Measurements from ENCODE around the gene RB1.
"Not testable (repeated sequence)": the region's sequence is repeated elsewhere in the genome, so short reads cannot be mapped to it uniquely, and the experiment has no call there.

RB1 gene

GRCh38 chr13:48355524-48355923, 52.0 kb downstream of the RB1 start:
- DNase-seq = not testable (repeated sequence)

- no peak for DNase-seq
These were observed 53.2 kb downstream of the RB1 start for GRCh38 chr13:48356750-48357149.

GRCh38 chr13:48369988-48370387, 66.4 kb downstream of the RB1 start:
- DNase-seq = no peak

GRCh38 chr13:48370815-48371214, 67.3 kb downstream of the RB1 start:
- DNase-seq = no peak

- DNase-seq = no peak
These were observed 74.3 kb downstream of the RB1 start for GRCh38 chr13:48377857-48378256.

- DNase-seq = no peak
These were observed 77.0 kb downstream of the RB1 start for GRCh38 chr13:48380581-48380980.

- no peak for DNase-seq
These were observed 79.8 kb downstream of the RB1 start for GRCh38 chr13:48383384-48383783.

- no peak for DNase-seq
These were observed 83.3 kb downstream of the RB1 start for GRCh38 chr13:48386816-48387215.

GRCh38 chr13:48391257-48391656, 87.7 kb downstream of the RB1 start:
- no peak for DNase-seq

- no peak for DNase-seq
These were observed 89.6 kb downstream of the RB1 start for GRCh38 chr13:48393030-48393697.

GRCh38 chr13:48393698-48394085, 90.1 kb downstream of the RB1 start:
- no peak for DNase-seq

- DNase-seq = no peak
These were observed 94.2 kb downstream of the RB1 start for GRCh38 chr13:48397744-48398143.

GRCh38 chr13:48398450-48399095, 95.0 kb downstream of the RB1 start:
- DNase-seq = no peak

- DNase-seq = no peak
These were observed 96.6 kb downstream of the RB1 start for GRCh38 chr13:48400090-48400694.

GRCh38 chr13:48400850-48401291, 97.3 kb downstream of the RB1 start:
- DNase-seq = peak in 1 of 2 donors; percentile 37

- DNase-seq = peak in 1 of 2 donors; percentile 38
These were observed 97.9 kb downstream of the RB1 start for GRCh38 chr13:48401480-48401879.

- DNase-seq = no peak
These were observed 98.9 kb downstream of the RB1 start for GRCh38 chr13:48402325-48402932.

GRCh38 chr13:48403151-48403631, 99.6 kb downstream of the RB1 start:
- DNase-seq = peak in 1 of 2 donors; percentile 56

- DNase-seq = no peak
These were observed 100.4 kb downstream of the RB1 start for GRCh38 chr13:48403913-48404312.

GRCh38 chr13:48404952-48405351, 101.4 kb downstream of the RB1 start:
- no peak for DNase-seq

GRCh38 chr13:48405875-48406274, 102.3 kb downstream of the RB1 start:
- DNase-seq = no peak

- peak in 1 of 2 donors; percentile 51 for DNase-seq
These were observed 106.6 kb downstream of the RB1 start for GRCh38 chr13:48410199-48410598.

GRCh38 chr13:48411147-48411794, 107.7 kb downstream of the RB1 start:
- no peak for DNase-seq
